ENCODE results near the gene CDC45.
A peak's percentile ranks its signal among the peaks of the same experiment; 100 is the strongest.

Gene CDC45

DNA sequence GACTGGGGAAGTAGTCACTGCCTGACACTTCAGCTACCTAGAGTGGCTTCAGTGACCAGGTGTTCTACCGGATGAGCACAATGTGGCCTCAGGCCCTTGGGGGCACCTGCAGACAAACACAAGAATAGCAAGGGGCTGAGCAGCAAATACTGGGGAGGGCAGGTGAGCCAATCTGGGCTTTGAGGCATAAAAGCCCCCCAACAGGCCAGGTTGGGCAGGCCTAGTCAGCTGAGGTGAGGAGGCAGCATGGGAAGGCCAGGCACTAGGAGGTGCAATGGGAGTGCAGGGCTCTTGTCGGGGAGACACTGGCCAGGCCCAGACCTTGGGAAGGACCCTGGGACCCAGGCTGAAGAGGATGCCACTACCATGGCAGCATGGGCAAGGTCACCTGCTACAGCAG lies 9.7 kb upstream of the CDC45 start:
- Mint-ChIP-seq H3K4me1 (peaks cover 7% of the 10 kb centered on the region), H3K27ac (no peak overlapping the region), H3K4me3 (no peak overlapping the region), H3K36me3 (peaks cover 33% of the 10 kb centered on the region), H3K27me3 (no peaks in the 10 kb centered on the region), H3K9me3 (no peaks in the 10 kb centered on the region)
- no peak for ATAC-seq (ENCODE audit: low read depth)
- no peak for DNase-seq (ENCODE audit: low spot score in 2 of 2)

DNA sequence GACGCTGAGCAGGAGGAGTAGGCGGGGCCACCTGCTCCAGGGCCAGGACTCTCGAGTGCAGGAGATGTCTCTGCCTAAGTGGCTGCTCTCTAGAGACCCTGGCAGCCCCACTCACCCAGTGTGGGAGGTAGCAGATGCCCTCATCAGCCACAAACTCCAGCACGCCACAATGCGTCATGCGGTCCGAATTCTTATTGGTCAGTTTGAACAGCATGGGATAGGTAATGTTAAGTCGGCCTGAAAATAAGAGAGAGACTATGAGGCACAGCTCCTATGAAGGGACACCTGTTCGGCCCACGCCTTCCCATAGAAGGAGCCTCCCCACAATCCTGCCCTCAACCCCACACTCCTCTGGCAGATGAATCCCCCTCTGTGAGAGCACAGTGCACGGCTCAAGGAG lies 8.1 kb upstream of the CDC45 start:
- DNase-seq (ENCODE audit: low spot score in 2 of 2) (no peak), ATAC-seq (ENCODE audit: low read depth) (no peak)
- Mint-ChIP-seq H3K36me3 (peaks cover 28% of the 10 kb centered on the region), H3K27ac (no peak overlapping the region), H3K4me3 (no peak overlapping the region), H3K27me3 (no peaks in the 10 kb centered on the region), H3K4me1 (peaks cover 17% of the 10 kb centered on the region), H3K9me3 (no peaks in the 10 kb centered on the region)

DNA sequence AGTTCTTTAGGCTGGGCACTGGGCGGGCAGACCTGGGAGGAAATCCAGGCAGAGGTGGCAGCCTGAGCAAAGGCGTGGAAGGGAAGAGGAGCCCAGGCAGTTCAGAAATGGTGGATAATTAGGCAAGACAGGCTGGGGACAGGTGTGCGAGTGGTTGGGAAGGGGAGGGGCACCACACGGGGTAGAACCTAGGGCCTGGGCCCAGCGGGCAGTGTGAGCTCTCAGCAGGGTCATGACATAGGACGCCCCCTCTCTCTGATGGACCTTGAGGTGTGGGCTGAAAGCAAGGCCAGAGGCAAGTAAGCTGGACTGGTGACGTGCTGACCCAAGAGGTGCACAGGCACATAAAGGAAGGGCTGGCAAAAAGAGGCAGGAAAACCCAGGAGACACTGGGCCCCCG lies 7.5 kb upstream of the CDC45 start:
- Mint-ChIP-seq H3K36me3 (peaks cover 28% of the 10 kb centered on the region), H3K27me3 (no peaks in the 10 kb centered on the region), H3K9me3 (no peaks in the 10 kb centered on the region), H3K4me3 (no peak overlapping the region), H3K4me1 (peaks cover 18% of the 10 kb centered on the region), H3K27ac (peak overlapping the region; percentile 45)
- no peak for ATAC-seq (ENCODE audit: low read depth)
- DNase-seq (ENCODE audit: low spot score in 2 of 2): no peak

DNA sequence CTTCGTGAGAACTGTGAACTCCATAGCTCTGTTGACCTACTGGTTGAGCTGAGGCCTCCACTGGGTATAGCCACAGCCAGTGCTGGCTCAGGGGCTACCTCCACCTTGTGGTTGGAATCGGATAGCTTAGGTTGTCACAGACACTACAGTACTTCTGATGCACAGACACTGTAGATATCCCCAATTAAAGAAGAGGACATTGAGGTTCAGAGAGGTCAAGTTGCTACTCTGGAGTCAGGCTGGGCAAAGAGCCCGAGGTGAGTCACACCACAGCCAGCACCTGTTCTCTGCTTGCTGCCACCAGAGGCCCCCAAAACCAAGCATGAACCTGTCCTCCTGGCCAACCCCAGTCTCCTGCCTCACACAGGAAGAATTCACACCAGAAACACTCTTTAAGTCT lies 6.1 kb upstream of the CDC45 start:
- ATAC-seq (ENCODE audit: low read depth) (no peak), DNase-seq (ENCODE audit: low spot score in 2 of 2) (no peak)
- Mint-ChIP-seq H3K4me1 (peaks cover 28% of the 10 kb centered on the region), H3K9me3 (no peaks in the 10 kb centered on the region), H3K4me3 (no peak overlapping the region), H3K27ac (no peak overlapping the region), H3K36me3 (peaks cover 21% of the 10 kb centered on the region), H3K27me3 (no peaks in the 10 kb centered on the region)

- Mint-ChIP-seq H3K4me1 (peaks cover 29% of the 10 kb centered on the region), H3K9me3 (no peaks in the 10 kb centered on the region), H3K27ac (no peak overlapping the region), H3K36me3 (peaks cover 10% of the 10 kb centered on the region), H3K4me3 (no peak overlapping the region), H3K27me3 (no peaks in the 10 kb centered on the region)
- DNase-seq (ENCODE audit: low spot score in 2 of 2): no peak
- no peak for ATAC-seq (ENCODE audit: low read depth)
These were observed 3.7 kb upstream of the CDC45 start for GRCh38 chr22:19476023-19476422.

- Mint-ChIP-seq H3K9me3 (no peaks in the 10 kb centered on the region), H3K27me3 (no peaks in the 10 kb centered on the region), H3K27ac (peak overlapping the region; percentile 100), H3K4me3 (peak overlapping the region; percentile 97), H3K4me1 (peaks cover 29% of the 10 kb centered on the region), H3K36me3 (peaks cover 7% of the 10 kb centered on the region)
- DNase-seq (ENCODE audit: low spot score in 2 of 2) (no peak), ATAC-seq (ENCODE audit: low read depth) (no peak)
These were observed 2.2 kb upstream of the CDC45 start for GRCh38 chr22:19477321-19478044.

DNA sequence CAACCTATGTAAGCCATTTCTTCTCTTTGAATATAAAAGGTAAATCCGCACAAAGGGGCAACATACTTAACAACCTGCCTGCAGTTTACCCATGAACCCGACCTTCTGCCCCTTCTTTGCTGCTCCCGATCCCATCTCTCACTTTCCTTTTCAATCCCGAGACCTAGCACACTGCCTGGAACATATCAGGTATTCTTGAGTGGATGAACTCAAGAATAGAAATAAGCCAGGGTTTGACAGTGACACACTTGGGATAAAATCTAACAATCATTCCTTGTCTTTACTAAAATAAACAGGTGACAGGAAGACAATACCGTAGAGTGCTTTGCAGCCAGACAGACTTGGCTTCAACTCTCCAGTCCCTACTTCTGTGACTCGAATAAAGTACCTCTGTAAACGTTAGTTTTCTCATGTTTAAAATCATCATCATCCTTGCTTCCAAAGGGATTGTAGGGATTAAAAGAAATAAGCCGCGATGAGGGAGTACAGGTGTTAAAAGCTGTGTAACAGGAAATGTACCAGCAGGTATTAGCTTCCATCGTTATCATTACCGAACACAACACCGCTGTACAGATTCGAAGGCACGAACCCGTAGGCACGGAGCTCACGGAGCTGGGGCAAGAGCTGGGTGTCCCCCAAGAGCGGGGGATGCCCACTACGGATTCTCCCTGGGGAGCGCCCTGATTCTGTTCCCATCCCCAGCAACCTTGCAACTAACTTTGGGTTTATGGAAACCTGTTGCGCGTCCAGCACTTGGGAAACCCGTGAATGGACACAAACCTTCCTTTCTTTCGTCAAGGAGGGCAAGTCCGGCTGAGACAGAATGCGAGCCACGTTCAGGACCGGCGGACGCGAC lies 1.4 kb upstream of the CDC45 start:
- Mint-ChIP-seq H3K36me3 (peaks cover 7% of the 10 kb centered on the region), H3K9me3 (no peaks in the 10 kb centered on the region), H3K4me3 (peak overlapping the region; percentile 97), H3K27me3 (no peaks in the 10 kb centered on the region), H3K4me1 (peaks cover 29% of the 10 kb centered on the region), H3K27ac (peak overlapping the region; percentile 100)
- ATAC-seq (ENCODE audit: low read depth): no peak
- DNase-seq (ENCODE audit: low spot score in 2 of 2): no peak

DNA sequence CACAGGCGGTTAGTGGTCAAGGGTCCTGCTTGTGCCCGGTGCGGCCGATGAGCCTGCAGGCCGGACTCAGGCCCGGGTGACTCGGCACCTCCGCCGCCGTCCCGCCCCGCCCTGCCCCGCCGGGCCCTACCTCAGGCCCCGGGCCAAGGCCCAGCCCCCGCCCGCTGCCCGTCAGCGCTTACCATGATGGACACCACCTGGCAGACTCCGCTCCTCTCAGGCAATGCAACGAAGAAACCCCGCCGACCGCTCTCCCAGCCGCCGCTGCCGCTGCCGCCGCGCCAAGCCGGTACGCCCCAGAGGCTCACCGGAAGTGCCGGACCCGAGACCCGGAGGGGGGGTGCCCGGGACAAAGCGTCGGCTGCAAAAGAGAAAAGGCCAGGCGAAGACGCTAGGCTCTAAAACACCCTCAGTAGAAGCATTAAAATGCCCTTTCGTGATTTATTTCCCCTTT lies 792 bp upstream of the CDC45 start, which contains the start of gene UFD1:
UFD1 (minus strand) TSS at position 293 of the 454 bp plus-strand sequence; CDS start at position 185, 108 bp downstream.
- Mint-ChIP-seq H3K4me3 (peak within 1 kb of the TSS; percentile 97), H3K36me3 (peaks cover 4% of the 10 kb centered on the region), H3K27ac (peak within 1 kb of the TSS; percentile 100)

DNA sequence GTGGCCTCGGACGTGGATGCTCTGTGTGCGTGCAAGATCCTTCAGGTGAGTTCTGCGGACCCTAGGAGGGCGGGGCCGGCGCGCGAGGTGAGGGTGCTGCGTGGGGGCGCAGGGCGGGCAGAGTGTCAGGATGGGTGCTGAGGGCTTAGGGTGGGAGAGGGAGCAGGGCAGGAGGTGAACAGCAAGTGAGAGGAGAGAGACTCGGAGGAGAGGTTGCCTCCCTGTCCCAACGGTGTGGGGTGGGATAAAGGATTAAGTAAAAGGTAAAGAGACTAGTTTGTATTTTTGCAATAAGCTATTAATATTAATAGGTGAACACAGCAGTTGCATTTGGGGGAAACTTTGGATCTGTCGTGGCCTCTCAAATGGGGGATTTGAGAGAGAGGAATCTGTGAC lies 451 bp downstream of the CDC45 start:
- Mint-ChIP-seq H3K27me3 (no peaks in the 10 kb centered on the region), H3K9me3 (no peaks in the 10 kb centered on the region), H3K4me3 (peak overlapping the region; percentile 97), H3K4me1 (peaks cover 24% of the 10 kb centered on the region), H3K27ac (no peak overlapping the region), H3K36me3 (peaks cover 2% of the 10 kb centered on the region)
- ATAC-seq (ENCODE audit: low read depth): no peak
- no peak for DNase-seq (ENCODE audit: low spot score in 2 of 2)

More for the DNA sequence above, 792 bp upstream of the CDC45 start, which contains the start of gene UFD1:
- H3K4me1 Mint-ChIP-seq: peaks cover 26% of the 10 kb centered on the region
- H3K9me3 Mint-ChIP-seq: no peaks in the 10 kb centered on the region
- ATAC-seq (ENCODE audit: low read depth): peak; percentile 55
- no peaks in the 10 kb centered on the region for H3K27me3 Mint-ChIP-seq
- peak; percentile 76 to 80 for DNase-seq (ENCODE audit: low spot score in 2 of 2)

- DNase-seq (ENCODE audit: low spot score in 2 of 2) (no peak), ATAC-seq (ENCODE audit: low read depth) (no peak)
- no peaks in the 10 kb centered on the region for H3K27me3 Mint-ChIP-seq
- peak overlapping the region; percentile 97 for H3K4me3 Mint-ChIP-seq
- H3K36me3 Mint-ChIP-seq: no peaks in the 10 kb centered on the region
- H3K27ac Mint-ChIP-seq: no peak overlapping the region
- H3K9me3 Mint-ChIP-seq: no peaks in the 10 kb centered on the region
- peaks cover 19% of the 10 kb centered on the region for H3K4me1 Mint-ChIP-seq
These were observed 1.1 kb downstream of the CDC45 start for GRCh38 chr22:19480789-19481188.

GRCh38 chr22:19482297-19482696 lies 2.6 kb downstream of the CDC45 start:
- H3K9me3 Mint-ChIP-seq: no peaks in the 10 kb centered on the region
- H3K27me3 Mint-ChIP-seq: no peaks in the 10 kb centered on the region
- no peak overlapping the region for H3K27ac Mint-ChIP-seq
- no peaks in the 10 kb centered on the region for H3K36me3 Mint-ChIP-seq
- peaks cover 13% of the 10 kb centered on the region for H3K4me1 Mint-ChIP-seq
- no peak overlapping the region for H3K4me3 Mint-ChIP-seq
- no peak for ATAC-seq (ENCODE audit: low read depth)
- no peak for DNase-seq (ENCODE audit: low spot score in 2 of 2)

GRCh38 chr22:19483481-19484244 lies 3.9 kb downstream of the CDC45 start:
- H3K4me1 Mint-ChIP-seq: peaks cover 3% of the 10 kb centered on the region
- no peak overlapping the region for H3K4me3 Mint-ChIP-seq
- no peak for DNase-seq (ENCODE audit: low spot score in 2 of 2)
- no peaks in the 10 kb centered on the region for H3K36me3 Mint-ChIP-seq
- H3K27me3 Mint-ChIP-seq: no peaks in the 10 kb centered on the region
- H3K27ac Mint-ChIP-seq: no peak overlapping the region
- no peak for ATAC-seq (ENCODE audit: low read depth)
- no peaks in the 10 kb centered on the region for H3K9me3 Mint-ChIP-seq

GRCh38 chr22:19488285-19488684 lies 8.6 kb downstream of the CDC45 start:
- Mint-ChIP-seq H3K4me3 (no peak overlapping the region), H3K36me3 (no peaks in the 10 kb centered on the region), H3K27me3 (no peaks in the 10 kb centered on the region), H3K27ac (no peak overlapping the region), H3K9me3 (no peaks in the 10 kb centered on the region), H3K4me1 (no peaks in the 10 kb centered on the region)
- ATAC-seq (ENCODE audit: low read depth) (no peak), DNase-seq (ENCODE audit: low spot score in 2 of 2) (no peak)
